Left colon (tissue), 2 donors: ENCODE data around the gene SEC16B. TPM values are rescaled to one million over a fixed set of nuclear protein-coding genes. Genes with fewer than 3 reads are reported as not detected.

Experiments used
- ATAC-seq: fragments of 200-7000 bp; cut with Tn5 transposase; one replicate; pipeline ENCODE4 v1.9.1; 2020; ENCODE audit warnings: mild to moderate bottlenecking, moderate library complexity
- DNase-seq, 2 donors: peaks; one replicate each; pipeline ENCODE4 v3.0.0-alpha.2; 2020
- intact Hi-C, 2 donors: fragments of 100-400 bp; cut with DNase I in 1 of 2; cut with micrococcal nuclease in 1 of 2; formaldehyde crosslinking; loops; one replicate each; pipeline versions ENCODE4 v1.11.2 to v1.14.0; 2022; cut with DNase I, micrococcal nuclease
- total RNA-seq, 2 donors: library from RNA; stranded (reverse); fragmentation: NEBNext Ultra II Directional; extraction: Animal tissue kit (Norgen Biotek cat#: 25700); gene quantifications; one replicate each; pipeline ENCODE4 v1.2.1, GENCODE V29; 2021
- donor health status: DM: no; HTN: no; CAD: no.
- donor health status: DM: yes; HTN: yes; CAD: no.

The SEC16B gene
- total RNA-seq, 2 donors from 2014 or later = 4.7 to 4.8 TPM

DNA sequence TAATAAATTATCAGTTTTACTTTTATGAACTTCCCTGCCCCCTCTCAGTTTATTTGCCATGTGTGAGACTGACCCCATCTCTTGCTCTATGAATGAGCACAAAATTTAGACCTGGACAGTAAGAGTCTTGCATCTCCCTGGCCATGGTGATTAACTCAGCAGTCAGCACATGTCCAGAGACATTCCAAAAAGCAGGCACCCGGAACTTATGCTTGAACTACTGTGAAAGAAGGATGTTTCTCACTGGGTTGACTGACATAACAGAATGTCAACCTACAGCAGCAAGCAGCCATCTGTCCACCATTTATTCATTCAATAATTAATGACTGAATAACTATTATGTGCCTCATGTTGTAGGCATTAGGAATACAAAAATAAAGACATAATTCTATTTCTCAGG, 11.3 kb upstream of the SEC16B start:
- DNase-seq = no peak
- ATAC-seq = no peak
- intact Hi-C loops = no loop called here

DNA sequence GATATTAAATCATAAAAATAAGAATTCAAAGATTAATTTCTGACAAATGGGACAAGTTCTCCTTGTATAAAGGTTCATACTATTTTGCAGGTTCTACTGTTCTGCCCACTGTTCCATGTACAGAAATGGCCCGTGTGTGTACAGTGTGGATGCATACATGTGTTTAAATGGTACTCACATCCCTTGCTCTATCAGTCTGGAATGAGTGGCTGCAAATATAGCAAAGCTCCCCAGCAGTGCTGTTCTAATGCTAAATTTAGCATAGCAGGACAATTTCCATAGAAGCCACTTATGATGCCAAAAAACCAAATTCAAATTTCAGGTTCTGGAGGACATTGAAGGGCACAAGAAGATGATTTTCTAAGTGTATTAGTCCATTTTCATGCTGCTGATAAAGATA, 9.4 kb upstream of the SEC16B start:
- intact Hi-C loops = no loop called here

DNA sequence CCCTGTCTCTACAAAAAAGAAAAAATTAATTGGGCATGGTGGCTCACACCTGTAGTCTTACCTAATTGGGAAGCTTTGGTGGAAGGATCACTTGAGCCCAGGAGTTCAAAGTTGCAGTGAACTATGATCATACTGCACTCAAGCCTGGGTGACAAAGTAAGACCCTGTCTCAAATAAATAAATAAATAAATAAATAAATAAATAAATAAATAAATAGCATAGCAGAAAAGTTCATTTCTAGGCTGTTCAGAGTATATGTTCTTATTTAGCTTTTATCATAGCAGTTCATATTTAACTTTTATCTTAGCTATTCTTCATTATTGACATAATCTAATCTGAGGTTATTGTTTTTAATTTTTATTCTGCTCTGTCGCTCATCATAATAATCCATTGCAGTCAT, 8.7 kb upstream of the SEC16B start:
- ATAC-seq = no peak
- no peak for DNase-seq
- intact Hi-C loops = no loop called here

More for the DNA sequence above, 9.4 kb upstream of the SEC16B start:
- no peak for DNase-seq
- ATAC-seq = no peak

DNA sequence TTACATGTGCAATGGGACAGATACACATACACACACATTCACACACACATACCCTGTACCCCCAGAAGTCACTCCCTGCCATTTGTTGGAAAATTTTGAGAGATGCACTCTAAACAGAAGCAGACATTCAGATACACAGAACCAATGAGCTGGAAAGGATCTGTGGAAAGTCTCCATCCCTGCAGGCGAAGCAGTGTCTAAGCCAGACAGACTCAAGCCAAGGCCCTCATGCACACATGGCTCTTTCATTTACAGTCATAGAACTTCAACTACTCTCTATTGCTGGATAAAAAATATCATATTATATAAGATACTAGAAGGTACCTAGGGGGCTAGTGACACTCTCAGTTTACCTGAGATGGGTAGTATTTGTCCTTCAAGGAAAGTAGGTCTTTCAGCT, 7.3 kb upstream of the SEC16B start:
- intact Hi-C loops = no loop called here
- ATAC-seq (no peak), DNase-seq (no peak)

DNA sequence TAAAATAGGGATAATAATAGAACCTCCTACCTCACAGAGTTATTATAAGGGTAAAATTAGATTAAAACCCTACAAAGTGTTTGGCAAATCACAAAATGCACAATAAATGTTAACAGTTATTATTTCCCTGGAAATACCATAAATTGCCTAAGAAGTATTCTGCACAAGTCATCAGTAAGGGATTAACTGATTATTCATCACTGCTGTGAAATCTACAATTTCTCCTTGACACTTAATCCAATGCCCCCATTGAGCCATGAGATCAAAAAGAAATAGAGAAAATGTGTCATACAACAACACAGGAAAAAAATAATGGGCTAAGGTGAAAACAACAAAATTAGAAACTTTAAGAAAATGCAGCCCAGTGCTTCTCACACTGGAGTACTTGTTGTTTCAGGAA, 6.7 kb upstream of the SEC16B start:
- no peak for ATAC-seq
- intact Hi-C loops = no loop called here
- no peak for DNase-seq

DNA sequence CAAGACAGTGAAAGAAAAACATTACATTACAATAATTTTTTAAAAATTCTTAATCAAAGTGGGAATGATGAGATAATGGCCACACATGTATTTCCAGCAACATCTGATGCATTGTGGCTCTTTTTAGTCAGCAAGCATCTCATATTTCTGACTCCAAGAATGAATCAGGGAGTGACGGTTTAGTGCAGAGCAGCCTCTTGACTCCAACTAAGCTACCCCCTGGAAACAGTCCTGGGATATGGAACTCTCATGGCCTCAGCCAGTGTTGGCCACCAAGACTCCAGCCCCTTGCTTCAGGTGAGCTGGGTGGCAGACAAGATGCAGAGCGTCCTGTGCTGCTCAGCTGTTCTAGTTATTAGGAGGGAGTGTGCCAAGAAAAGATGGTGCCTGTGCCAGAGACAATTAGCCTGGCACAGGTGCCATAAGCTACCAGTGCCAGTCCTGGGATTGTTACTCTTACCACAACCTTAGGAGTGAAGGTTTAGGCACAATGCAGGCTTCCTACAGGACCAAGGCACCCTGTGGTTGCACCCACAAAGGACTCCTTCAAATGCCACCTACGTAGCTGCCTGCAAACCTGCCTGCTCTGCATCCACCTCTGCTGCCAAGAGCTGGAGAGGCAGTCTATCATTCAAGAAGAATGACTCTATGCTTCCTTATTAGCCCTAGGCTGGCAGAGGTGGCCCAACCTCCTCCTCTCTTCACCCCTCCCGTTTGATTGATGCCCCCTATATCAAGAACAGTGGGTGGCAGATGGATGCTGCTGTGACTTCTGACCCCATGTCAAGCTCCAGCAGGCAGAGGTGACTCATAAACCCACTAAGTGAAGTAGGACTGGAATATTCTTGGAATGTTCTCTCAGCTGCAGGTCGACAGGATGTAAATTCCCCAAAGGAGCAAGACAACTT, 6.0 kb upstream of the SEC16B start:
- no peak for ATAC-seq
- no peak for DNase-seq
- intact Hi-C loops = no loop called here

DNA sequence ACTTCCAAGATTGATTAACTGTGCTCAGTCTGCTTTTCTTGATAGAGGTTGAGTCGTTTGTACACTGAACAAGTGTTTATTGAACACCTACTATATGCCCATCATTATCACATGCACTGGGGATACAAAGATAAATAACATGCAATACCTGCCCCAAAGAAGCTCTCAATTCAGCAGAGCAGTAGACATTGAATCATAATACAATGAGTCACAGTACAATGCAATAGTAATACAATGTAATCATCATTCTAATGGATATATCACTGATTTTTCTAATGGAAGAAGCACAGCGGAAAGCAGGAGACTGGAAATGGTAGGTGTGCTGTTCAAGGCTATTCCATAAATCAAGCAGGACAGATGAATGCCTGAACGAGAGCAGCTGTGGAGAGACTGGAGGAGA, 3.7 kb upstream of the SEC16B start:
- no peak for DNase-seq
- ATAC-seq = no peak
- intact Hi-C loops = no loop called here

DNA sequence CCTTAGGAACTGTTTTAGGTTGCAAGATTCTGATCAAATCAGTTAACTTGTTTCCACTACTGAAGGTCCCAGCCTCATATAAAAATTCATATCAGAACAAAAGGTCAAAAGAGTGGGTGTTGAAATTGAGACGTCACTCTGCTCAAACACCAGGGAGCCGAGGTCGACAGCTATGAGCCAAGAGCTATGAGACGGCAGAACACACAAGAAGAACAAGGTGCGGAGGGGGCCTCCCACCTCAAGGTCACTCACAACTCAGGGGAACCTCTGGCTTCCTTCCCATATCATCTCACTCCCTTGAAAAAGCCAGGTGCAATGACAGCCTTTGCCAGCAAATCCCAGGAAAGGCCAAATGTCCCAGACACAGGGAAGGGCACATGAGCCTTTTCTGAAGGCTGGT, 749 bp downstream of the SEC16B start:
- DNase-seq (no peak), ATAC-seq (no peak)
- intact Hi-C loops = no loop called here

DNA sequence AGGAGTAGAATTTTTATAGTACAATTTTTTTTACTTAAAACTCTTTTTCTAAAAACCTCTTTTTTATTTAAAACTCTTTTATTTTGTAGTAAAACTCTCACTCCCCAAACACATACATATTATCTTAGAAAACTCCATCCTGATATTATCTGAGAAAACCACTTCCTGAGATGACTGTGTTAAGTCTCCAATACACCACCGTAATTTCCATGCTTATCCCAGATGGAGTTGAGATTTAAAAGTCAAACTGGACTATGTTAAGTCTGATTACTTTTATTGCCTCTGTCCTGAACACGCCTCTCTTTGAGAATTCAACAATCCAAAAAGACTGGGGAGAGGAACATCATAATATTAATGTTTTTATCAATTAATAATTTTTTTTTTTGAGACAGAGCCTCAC, 3.7 kb downstream of the SEC16B start:
- intact Hi-C loops = no loop called here
- ATAC-seq = no peak
- no peak for DNase-seq

DNA sequence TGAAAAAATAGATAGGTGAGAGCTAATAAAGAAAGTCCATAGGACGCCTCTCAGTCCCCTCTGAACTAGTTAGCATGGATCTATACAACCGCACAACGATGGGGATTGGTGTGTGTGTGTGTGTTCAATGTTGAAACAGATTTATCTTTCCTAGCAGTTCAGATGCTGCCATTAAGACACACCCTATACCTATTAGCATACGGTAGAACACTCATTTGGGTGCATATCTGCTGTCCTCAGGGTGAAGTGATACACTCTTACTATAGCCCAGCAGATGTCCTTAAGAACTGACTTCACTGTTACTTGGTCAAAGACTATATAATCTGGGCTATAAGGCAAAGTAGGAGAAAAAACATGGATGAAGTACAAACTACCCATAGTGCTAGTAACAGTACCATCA, 4.6 kb downstream of the SEC16B start:
- DNase-seq (no peak), ATAC-seq (no peak)
- intact Hi-C loops = no loop called here

DNA sequence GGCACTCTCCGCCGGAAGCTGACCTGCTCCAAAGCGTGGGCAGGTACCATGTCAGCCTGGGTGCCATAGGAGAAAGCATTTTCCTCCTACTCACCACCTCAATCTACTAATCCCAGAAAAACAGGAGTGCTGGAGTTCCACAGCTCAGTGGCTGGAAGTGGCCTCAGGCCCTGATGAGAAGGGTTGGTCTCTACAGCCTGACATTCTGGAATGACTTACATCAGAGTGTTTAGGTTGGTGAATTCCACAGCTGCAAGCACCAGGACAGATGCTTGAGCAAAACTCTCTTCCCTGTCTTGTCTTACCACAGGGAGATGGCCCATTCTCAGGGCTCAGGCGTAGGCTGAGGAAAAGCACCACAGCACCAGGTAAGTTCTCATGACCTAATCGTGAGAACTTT, 5.5 kb downstream of the SEC16B start:
- no peak for DNase-seq
- no peak for ATAC-seq
- intact Hi-C loops = no loop called here

DNA sequence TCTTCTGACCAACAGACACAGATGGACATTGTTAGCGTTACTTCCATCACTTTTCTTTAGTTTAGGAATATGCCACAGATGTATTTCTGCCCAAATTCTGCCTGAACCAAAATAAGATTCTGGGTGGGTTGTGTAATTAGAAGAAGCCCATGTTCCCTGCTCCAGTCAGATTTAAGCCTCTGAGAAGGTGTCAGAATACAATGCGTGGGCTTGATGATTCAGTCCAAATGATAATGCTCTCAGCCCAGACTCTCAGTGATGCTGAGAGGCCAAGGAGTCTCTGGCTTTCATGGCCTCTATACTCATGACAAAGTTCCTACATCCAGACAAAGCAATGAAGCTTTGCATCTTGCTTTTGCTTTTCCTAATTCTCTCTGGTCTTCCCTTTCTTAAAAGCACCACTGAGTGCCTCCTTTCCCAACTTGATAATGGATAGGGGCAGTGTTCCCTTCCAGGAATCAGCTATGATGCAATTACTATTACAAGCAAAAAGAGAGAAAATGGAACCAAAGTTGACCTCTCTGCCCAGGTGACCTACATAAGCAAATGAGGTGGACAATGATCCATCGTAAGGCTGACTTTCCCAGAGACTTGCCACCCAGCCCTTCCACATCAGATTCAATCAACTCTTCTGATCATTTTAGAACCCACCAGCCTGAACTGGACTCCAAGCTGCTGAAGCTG, 8.8 kb downstream of the SEC16B start:
- ATAC-seq (no peak), DNase-seq (no peak)
- intact Hi-C loops = no loop called here

DNA sequence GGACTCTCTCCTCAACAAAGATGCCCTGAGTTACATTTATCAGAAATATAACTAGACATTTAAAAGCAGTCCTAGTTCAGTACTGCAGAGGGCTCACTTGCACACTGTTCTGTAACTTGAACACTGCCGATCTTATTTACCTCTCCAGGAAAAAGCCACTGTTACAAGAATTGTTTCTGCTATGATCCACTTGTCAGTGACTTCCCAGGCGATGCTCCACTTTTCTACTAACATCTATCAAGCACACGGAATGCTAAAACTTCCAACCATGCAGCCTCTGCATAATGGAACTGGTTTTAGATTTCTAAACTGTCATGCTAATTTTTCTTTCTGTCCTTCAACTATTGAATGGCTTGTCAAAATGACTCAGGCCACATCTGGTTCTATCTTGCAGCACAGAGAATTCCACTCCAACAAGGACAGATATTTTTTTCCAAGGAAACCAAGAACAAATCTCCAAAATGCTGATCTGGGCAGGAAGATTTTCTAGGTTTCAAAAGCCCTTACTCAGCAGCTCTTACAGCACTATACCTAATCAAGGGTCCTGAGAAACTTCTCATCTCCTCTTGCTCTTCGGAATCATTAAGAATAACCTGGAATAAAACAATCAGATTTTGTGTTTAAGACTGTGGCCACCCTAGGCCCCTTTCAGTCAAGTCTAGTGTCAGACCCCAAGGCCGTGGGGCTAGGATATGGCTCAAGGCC, 9.9 kb downstream of the SEC16B start:
- DNase-seq = no peak
- intact Hi-C loops = no loop called here

DNA sequence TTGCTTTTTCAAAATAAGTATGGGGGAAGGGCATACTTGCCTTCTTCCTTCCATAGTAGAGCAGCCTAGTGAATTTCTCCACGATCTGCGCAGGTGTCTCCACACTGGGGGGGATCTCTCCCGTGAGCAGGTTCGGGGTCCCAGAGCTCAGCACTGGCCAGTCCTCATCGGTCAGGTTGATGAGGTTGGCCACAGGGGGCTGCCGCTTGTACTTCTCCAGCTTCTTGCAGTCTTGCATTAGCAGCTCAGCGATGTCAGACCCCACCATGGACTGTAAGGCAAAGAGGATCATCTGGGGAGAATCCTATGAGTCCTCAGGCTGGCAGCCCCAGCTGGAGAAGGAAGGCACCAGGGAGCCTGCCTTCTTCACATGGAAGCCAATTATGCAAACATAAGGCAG, 11.8 kb downstream of the SEC16B start:
- ATAC-seq (no peak), DNase-seq (no peak)
- intact Hi-C loops = no loop called here

More for the DNA sequence above, 9.9 kb downstream of the SEC16B start:
- peak; percentile 50 for ATAC-seq

DNA sequence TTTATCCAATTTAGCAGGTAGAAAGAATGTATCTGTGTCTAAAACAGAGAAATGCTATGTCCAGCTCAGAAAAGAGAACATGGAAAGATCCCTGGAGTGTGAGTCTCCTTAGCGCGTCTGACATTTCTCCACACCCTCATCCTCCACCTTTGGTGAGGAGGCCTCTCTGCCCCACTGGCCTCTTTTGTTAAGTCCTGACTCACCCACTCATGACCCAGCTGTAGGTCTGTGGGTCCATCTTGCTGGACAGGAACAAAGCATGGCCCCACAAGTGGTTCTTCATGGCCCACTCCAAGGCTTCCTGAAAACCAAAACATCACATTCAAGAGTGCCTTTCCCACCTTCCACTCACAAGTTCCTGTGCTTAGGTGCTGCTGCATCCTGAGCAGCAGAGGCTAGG, 15.8 kb downstream of the SEC16B start:
- intact Hi-C loops = no loop called here
- ATAC-seq (no peak), DNase-seq (no peak)

DNA sequence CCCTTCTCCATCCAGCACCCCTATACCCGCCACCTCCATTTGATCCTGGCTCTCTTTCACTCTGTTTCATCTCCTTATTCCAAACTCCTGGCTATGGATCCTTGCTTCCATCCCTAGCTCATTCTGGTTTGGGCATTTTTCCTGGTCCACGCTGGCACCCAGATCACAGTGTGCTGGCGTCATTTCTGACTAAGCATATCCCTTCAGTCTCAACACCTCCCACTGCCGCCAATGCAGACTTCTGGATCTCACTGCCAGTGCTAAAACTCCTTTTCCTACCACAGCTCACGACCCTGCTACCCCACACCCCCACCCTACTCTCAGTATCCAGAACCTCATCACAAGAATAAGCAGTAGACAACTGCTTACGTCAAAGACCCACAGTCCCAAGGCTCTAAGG, 16.3 kb downstream of the SEC16B start:
- no peak for DNase-seq
- intact Hi-C loops = no loop called here

DNA sequence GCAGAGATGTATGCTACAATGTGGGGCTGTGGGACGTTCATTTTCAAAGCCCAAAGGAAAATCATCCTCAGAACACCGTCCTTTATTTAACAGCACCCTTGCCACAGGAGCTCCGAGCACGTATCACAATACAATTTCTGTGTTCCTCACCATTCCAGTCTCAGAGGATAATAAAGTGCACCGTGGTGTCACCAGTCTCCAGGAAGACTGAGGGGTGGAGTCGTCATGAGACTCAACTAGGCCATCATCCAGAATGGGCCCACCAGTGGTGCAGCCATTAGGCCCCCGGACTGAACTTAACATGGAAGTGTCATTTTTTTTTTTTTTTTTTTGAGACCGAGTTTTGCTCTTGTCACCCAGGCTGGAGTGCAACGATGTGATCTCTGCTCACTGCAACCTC, 17.2 kb downstream of the SEC16B start:
- intact Hi-C loops = no loop called here
- ATAC-seq (no peak), DNase-seq (no peak)

More for the DNA sequence above, 16.3 kb downstream of the SEC16B start:
- no peak for ATAC-seq

DNA sequence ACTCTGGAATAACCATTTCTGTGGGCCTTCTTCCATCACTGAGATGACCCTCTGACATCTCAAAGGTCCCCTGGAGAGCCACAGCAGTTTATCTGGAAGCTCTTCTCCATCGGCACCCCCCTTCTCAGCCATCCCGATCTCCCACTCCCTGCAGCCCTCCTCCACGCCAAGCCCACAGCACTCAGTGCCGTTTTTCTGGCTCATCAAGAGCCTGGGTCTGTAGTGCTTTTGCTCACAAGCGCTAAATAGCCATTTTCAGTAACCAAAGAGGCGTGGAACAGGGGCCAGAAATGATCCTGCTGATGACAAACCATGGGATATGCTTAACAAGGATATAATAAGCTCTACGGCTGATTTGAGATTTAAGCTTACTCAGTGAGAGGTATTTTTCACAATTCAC, 17.6 kb downstream of the SEC16B start:
- intact Hi-C loops = no loop called here
- DNase-seq = no peak
- no peak for ATAC-seq

DNA sequence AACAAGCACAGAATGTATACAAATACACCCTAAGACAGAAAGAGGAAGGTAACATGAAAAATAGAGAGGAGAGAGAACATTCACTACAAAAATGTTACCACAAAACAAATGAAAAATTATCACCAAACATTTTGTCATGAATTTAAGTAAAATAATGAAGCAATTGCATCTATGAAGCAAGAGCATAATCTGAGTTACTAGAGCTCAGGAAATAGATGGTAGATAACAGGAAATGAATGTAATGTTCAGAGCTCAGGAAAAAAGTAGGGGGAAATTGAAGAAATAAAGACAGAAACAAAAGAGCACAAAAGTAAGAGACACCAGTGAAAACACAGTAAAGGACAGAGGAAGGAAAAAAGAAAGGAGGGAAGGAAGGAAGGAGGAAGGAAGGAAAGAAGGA, 19.4 kb downstream of the SEC16B start:
- intact Hi-C loops = no loop called here
- DNase-seq = no peak
- no peak for ATAC-seq
